Sigmoid colon (tissue), 3 donors: ENCODE measurements around the gene LYPD4.

Experiments used
- POLR2A ChIP-seq, 2 donors: fragments of 450-650 bp; IDR thresholded peaks; one replicate each; pipeline ENCODE4 v1.6.1; 2016; ENCODE audit warnings: antibody characterized with exemption in 2 of 2, mild to moderate bottlenecking in 2 of 2, moderate library complexity in 2 of 2
- TF ChIP-seq, protein P1 (sequence below), 4 experiments: fragments of 450-650 bp in 3 of 4; fragments of 200-600 bp in 1 of 4; IDR thresholded peaks; one replicate each; pipeline ENCODE4 v1.5.1; 2016 to 2019; ENCODE audit warnings: antibody characterized with exemption in 4 of 4, mild to moderate bottlenecking in 3 of 4, moderate library complexity in 2 of 4

DNA sequence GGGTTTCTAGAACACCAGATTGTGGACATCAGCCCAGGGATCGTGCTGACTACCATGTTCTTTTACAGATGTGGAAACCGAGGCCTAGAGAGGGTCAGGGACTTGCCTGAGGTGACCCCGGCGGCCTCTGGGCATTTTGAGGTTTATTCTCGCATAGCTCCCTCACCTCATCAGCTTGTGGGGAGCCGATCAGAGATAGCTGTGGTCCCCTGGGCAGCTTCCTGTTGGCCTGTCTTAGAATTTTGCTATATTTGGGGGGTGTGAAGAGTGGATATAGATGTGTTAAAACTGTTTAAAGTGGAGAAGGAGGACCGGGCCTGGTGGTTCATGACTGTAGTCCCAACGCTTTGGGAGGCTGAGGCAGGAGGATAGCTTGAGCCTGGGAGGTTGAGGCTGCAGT, 45.4 kb upstream of the LYPD4 start:
- TF ChIP-seq, protein P1, sequence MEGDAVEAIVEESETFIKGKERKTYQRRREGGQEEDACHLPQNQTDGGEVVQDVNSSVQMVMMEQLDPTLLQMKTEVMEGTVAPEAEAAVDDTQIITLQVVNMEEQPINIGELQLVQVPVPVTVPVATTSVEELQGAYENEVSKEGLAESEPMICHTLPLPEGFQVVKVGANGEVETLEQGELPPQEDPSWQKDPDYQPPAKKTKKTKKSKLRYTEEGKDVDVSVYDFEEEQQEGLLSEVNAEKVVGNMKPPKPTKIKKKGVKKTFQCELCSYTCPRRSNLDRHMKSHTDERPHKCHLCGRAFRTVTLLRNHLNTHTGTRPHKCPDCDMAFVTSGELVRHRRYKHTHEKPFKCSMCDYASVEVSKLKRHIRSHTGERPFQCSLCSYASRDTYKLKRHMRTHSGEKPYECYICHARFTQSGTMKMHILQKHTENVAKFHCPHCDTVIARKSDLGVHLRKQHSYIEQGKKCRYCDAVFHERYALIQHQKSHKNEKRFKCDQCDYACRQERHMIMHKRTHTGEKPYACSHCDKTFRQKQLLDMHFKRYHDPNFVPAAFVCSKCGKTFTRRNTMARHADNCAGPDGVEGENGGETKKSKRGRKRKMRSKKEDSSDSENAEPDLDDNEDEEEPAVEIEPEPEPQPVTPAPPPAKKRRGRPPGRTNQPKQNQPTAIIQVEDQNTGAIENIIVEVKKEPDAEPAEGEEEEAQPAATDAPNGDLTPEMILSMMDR (IDR thresholded peaks at IDR 0.05), result no peak
- TF ChIP-seq POLR2A (IDR thresholded peaks at IDR 0.05), result no peak
